Ovary (tissue), 3 donors: Measurements from ENCODE around the gene DPEP3.

Experiments used
- CTCF ChIP-seq, 3 donors: fragments of 450-650 bp in 2 of 3; fragments of 200-600 bp in 1 of 3; IDR thresholded peaks; one replicate each; pipeline versions ENCODE4 v1.5.1 to v1.8.0; 2016 to 2022; ENCODE audit warnings: antibody characterized with exemption in 3 of 3, mild to moderate bottlenecking in 1 of 3
- POLR2A ChIP-seq: fragments of 450-650 bp; IDR thresholded peaks from one replicate; pipeline ENCODE4 v1.6.1; 2017; ENCODE audit warnings: antibody characterized with exemption, mild to moderate bottlenecking, moderate library complexity
- donor health status: DM: no; HTN: no; CAD: no.

GRCh38 chr16:67928561-67929364, 51.5 kb downstream of the DPEP3 start:
- TF ChIP-seq CTCF (IDR thresholded peaks at IDR 0.05) (peak; percentile 64 to 74 (median 70)), POLR2A (no peak)
